GM18505 (cell line): ENCODE measurements around the gene AGRN.

Experiments
- ATAC-seq: cut with Tn5 transposase; IDR thresholded peaks from one replicate; pipeline ENCODE4 v1.9.1; 2021; ENCODE audit not compliant: unreplicated experiment
- POLR2A ChIP-seq: IDR thresholded peaks from 4 replicates; pipeline ENCODE4 v1.6.1; 2011; ENCODE audit warnings: borderline replicate concordance; ENCODE audit not compliant: insufficient read depth, insufficient read length; ENCODE audit errors: extremely low read depth

The AGRN gene

GRCh38 chr1:1083416-1084371 is 63.8 kb downstream of the AGRN start:
- TF ChIP-seq POLR2A: no peak

DNA sequence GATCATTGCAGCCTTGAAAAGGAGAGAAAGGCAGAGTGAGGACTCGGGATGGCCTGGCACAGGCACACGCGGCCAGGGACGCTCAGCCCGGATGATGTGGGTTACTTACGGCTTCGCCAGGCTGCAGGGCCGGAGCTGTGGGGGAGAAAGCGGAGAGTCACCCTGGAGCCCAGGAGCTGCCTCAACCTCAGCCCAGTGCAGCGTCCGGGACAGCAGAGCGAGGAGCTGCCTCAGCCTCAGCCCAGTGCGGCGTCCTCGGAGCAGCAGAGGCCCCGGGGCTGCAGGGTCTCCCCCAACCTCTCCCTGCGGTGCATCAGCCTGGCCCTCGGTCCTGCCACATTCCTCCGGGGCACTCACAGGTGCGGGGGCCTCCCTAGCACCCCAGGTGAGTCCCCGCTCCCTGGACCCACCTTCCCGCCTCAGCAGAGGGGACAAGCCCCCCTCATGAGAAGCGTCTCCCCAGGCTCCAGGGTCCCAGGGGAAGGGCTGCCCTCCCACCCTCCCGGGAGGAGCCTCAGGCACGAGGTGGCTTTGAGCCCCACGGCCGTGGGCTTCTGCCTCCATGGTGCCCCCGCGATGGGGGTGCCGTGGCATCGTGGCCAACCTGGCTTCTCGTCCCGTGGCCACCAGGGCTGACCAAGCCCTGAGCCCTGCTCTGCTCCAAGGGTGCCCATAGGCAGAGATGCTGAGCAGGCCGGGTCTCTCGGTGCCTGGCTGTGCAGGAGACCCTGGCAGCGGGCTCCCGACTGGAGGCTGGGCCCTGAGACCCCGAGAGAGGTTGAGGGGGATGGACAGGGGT is 64.7 kb downstream of the AGRN start:
- ATAC-seq: no peak
- TF ChIP-seq POLR2A: no peak

More at GRCh38 chr1:1083416-1084371, 63.8 kb downstream of the AGRN start:
- no peak for ATAC-seq

DNA sequence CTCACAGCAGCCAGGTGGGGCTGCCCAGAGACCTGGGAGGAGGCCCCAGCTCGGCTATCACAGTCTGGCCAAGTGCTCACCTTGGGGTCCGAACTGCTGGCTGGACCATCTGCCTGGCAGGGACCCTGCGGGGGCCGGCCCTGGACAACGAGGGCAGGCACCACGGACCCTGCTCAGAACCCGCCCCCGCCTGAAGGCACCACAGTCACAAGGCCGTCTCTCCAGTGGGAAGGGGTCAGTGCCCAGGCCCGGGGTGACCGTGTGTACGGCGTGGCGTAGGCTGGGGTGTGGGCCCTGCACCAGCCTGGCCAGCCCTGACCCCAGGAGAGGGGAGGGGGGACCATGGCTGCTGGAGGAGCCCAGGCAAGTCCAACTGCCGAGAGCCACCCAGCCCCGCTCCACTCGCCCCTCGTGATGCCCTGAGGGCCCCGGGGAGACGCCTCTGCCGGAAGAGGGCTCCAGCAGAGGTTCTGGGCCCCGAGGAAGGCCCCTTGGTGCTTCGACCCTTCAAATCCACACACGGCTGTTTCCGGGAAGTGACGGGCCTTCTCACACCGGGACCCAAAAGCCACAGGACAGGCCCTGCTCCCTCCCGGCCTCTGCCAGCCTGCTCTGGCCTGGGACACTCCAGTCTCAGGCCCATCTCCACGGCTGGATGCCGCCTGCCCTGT is 65.4 kb downstream of the AGRN start:
- ATAC-seq: no peak

GRCh38 chr1:1085911-1086841 is 66.3 kb downstream of the AGRN start:
- TF ChIP-seq POLR2A: no peak
- ATAC-seq: no peak

More for the DNA sequence above, 65.4 kb downstream of the AGRN start:
- TF ChIP-seq POLR2A: no peak

- TF ChIP-seq POLR2A: no peak
- no peak for ATAC-seq
These were observed 67.0 kb downstream of the AGRN start for GRCh38 chr1:1086911-1087341.

GRCh38 chr1:1087351-1088028 is 67.6 kb downstream of the AGRN start:
- TF ChIP-seq POLR2A: no peak
- no peak for ATAC-seq

- no peak for ATAC-seq
- no peak for TF ChIP-seq POLR2A
These were observed 68.3 kb downstream of the AGRN start for GRCh38 chr1:1088029-1088800.

DNA sequence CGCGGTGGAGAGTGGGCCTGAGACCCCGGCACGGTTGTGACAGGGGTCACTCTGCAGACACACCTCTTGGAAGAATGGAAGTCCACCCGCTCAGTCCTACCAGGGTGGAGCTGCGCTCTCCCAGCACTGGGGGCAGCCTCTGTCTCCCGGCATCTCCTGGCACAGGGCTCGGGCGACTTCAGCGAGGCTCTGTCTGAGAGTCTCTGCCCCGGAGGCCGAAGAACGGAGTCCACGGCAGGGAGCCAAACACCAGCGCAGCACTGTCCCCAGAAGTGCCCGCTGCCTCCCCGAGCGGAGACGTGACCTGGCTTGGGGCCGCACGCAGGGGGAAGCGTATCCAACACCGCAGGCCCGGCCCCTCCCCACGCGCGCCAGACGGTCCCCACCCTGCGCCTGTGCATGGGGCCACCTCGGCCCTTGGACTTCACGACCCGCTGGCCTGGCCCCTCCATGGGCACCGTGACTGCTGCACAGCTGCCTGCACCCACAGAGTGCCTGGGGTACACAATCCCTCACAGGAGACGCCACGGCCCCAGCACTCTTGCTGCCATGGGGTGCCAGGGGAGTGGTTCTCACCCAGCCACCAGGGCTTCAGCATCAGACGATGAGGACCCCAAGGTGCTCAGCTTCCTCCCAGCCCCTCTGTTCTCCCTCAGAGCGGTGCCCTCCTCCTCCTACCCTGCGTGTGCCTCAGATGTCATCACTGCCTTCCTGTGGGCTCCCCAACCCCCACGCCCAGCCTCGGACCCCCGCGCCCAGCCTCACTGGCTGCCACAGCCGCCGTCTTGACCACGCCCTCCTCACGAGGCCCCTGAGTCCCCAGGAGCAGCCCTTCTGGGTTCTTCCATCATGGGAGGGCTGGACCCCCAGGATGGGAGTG is 69.1 kb downstream of the AGRN start:
- ATAC-seq: no peak
- TF ChIP-seq POLR2A: no peak

DNA sequence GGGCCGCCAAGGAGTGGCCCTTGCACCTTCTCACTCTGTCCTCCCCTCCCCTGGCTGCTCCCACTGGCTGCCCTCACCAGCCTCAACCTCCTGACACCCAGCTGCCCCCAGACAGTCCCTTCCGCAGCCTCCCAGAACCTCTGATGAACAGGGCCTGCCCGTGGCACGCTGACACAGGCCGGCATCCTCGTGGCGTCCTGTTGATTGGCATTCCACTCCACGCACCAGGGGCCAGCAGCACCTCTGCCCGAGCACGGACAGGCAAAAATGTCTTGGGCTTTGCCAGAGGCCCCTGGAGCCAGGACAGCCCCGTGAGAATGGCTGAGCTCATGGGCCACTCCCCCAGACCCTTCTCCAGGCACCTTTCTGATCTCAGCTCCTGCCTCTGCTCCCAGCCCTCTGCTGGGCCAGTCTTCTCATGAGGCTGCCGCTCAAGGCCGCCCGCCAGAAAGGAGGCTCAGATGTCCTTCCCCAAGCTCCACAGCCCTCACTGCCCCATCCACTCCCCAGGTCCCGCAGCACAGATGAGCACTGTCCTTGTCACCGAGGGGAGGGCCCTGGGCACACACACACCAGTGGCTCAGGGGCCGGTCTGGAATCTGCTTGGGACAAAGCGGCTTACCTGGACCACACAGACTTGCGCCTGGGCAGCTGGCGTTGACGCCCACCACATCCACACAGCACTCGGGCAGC is 70.0 kb downstream of the AGRN start:
- ATAC-seq: no peak
- no peak for TF ChIP-seq POLR2A

DNA sequence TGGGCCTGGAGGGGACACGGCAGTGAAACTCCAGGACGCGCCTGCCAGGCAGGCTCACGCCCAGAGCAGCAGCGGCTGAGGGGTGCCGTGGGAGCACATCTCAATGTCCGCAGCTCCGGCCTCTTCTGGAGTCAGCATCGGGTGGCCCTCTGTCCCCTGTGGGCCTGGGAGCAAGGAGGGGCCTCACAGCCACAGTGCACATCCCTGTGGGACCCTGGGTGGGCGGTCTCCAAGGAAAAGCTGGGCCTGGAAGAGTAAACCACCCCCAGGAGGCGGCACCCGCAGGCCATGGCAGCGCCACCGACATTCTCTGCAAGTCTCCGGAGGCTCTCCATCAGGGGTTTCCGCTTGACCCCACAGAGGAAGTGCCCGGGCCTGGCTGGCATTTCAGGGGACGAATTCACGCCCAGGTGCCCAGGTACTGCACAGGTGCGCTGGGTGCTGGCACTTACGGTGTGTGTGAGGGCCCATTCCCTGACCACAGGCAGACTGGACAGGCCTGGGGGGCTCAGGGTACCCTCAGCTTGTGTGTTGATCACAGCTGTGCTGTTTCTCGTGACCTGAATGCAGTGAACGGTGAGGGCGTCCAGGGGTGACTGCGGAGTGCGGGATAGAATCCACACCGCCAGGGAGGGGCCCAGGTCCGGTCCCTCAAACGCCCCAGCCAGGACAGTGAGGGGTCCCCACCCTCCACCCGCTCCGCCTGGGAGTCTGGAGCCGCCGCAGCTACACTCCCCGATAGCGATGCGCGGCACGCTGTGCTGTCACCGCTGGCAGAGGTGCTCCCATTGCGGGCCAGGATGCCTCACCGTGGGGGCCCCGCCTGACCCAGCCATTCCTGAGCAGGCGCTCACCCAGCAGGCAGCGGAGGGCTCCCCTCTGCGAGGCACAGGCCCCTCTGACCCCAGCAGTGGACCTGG is 70.8 kb downstream of the AGRN start:
- no peak for ATAC-seq

More for the DNA sequence above, 70.8 kb downstream of the AGRN start:
- no peak for TF ChIP-seq POLR2A
